Melanocyte of skin (primary cell): ENCODE results near the gene KHDC3L. TPM values are rescaled to one million over a fixed set of nuclear protein-coding genes. Genes with fewer than 3 reads are reported as not detected.

ENCODE experiments used
- small RNA-seq, 2 donors: library from RNA; depleted of rRNA; stranded (forward); fragments of <200 nt; gene quantifications; one replicate each; pipeline ENCODE3, GENCODE V24; 2012
- total RNA-seq, 2 donors: library from RNA; depleted of rRNA; stranded (reverse); fragments of >200 nt; gene quantifications; 2 replicates each; pipeline ENCODE4 v1.2.3, GENCODE V29; 2012

KHDC3L gene, protein sequence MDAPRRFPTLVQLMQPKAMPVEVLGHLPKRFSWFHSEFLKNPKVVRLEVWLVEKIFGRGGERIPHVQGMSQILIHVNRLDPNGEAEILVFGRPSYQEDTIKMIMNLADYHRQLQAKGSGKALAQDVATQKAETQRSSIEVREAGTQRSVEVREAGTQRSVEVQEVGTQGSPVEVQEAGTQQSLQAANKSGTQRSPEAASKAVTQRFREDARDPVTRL
- not detected for total RNA-seq

DNA sequence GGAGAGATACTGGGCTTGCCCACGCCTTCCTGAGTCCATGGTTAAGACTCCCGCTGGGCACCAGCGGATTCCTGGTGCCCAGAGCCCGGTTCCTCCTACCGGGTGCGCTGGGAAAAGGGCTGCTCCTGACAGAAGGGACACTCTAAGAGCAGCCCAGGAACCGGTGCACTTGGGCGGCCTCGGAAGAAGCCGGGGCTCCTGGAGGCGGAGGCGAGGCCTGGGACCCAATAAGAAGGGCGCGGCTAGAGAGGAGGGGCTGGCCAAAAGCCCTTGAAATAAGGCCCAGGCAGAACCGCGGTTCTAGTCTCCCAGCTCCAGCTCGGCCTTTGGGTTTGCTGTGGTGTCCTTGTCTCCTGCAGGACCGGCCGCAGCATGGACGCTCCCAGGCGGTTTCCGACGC is at the start of gene KHDC3L:
TSS of gene KHDC3L (plus strand) at position 301 of the 400 bp plus-strand sequence. CDS start at position 373, 72 bp downstream.

DNA sequence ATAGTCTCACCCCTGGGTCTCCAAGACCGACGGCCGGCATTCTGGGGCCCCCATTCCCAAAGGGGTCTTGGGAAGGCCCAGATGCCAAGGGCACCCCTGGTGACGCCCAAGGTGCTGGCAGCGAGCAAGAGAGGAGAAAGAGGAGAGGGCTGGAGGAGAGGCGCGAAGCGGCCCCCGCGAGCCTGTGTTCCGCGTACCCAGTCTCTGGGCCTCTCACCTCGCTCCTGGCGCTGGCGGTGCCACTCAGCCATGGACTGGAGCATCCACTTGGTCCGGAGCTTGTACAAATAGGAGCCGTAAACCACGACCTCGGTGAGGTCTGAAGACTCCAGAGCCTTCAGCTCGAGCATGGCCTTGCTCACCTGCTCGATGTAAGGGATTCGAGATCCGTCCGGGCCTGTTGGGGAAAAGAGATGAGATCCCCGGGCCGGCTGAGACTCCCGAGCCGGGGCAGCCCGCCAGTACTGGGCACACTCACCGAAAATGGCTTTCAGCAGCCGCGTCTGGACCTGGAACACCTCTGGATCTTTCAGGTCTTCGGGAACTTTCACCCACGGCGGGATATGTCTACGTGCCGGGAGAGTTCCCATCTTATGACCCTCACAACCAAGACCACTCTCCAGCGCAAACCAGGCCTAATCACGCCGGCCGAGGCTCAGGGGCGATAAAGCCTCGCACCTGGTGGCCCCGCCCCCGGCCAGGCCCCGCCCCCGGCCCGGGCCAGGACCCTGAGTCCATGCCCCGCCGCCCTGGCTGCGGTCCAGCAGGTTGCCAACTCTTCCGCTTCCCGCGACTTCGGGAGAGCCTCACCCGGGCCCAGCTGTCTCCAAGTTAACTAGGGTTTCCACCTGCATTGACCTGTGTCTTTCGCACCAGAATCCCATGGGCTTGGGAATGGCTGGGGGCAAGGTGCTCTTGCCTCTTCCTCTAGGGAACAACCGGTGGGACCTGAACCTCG is 8.5 kb upstream of the KHDC3L start, which contains the start of gene DPPA5:
TSS of gene DPPA5 (minus strand) at position 641 of the 958 bp plus-strand sequence. CDS start at position 590, 51 bp downstream.

DNA sequence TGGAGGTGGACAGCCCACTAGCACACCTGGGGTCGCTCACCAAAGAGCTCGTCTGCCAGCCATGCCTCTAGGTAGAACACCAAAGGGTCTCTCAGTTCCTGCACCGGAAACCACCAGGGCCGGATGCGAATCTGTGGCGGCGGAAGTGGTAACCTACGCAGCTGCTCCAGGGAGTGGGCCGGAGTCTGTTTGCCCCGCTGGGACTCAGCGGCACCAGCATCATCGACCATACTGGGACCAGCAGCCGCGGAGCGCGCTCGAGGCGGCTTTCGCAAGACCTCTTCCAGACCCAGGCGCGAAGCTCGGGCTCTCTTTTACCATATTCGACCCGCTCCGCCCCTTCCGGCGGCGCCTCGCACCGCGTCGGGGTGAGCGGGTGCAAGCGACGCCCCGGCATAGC is 7.1 kb downstream of the KHDC3L start, which contains the start of gene OOEP:
TSS of gene OOEP (minus strand) at position 335 of the 400 bp plus-strand sequence. CDS start at position 230, 105 bp downstream.

DNA sequence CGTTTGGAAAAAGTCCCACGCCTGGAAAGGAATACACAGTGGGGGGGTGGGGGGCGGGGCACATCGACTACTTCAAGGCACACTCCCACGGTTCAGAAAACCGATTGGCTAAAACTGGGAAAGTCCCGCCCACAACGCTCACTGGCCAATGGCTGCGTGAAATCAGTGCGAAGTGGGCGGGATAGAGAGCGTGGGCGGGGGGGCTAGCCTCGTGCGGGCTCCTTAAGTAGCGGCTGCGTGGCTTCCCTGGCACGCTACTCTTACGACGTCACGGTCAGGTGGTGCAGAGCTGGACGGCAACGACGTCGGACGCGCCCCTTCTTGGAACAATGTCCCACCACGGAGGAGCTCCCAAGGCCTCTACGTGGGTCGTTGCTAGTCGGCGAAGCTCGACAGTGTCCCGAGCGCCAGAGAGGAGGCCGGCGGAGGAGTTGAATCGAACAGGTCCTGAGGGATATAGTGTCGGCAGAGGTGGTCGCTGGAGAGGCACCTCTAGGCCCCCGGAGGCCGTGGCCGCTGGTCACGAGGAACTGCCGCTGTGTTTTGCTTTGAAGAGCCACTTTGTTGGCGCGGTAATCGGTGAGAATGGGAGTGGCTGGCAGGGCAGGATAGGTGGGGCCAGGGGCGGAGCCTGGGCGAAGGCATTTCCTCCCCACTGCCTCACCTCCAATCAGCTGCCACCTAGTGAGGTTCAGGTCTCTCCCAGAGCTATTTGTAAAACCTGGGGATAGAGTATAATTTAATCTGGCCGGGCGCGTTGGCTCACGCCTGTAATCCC is 32.3 kb downstream of the KHDC3L start, which contains the start of gene DDX43:
TSS of gene DDX43 (plus strand) at position 252 of the 778 bp plus-strand sequence. CDS start at position 330, 78 bp downstream.

Small RNA genes within 50 kb of the gene (small RNA-seq; reads per million reads assigned to genes)
- gene RPL39P3: 0.09 to 0.47 reads per million in 2 donors

Other genes starting within 250 kb of the KHDC3L start
- not detected for gene KHDC1L, start 137.2 kb upstream of the KHDC3L start, total RNA-seq
- gene KHDC1, start 99.5 kb upstream of the KHDC3L start, total RNA-seq: under 1 TPM in 1 of 2 donors, not detected in 1; 0.67 TPM
- gene DPPA5, start 8.4 kb upstream of the KHDC3L start, total RNA-seq: not detected
- not detected for gene OOEP, start 7.2 kb downstream of the KHDC3L start, total RNA-seq
- 1 to 10 TPM in 1 of 2 donors, not detected in 1; 1.0 TPM for gene DDX43, start 32.2 kb downstream of the KHDC3L start, total RNA-seq
- 1 to 10 TPM; 5.2 to 10.0 TPM for gene CGAS, start 89.6 kb downstream of the KHDC3L start, total RNA-seq
- 10 to 100 TPM; 25.1 to 32.3 TPM for gene MTO1, start 99.1 kb downstream of the KHDC3L start, total RNA-seq
- gene EEF1A1, start 158.4 kb downstream of the KHDC3L start, total RNA-seq: 1,000 to 10,000 TPM; 5,147 to 8,762 TPM